GM12878 (cell line): ENCODE data around the gene KCNQ1. TPM values are rescaled to one million over a fixed set of nuclear protein-coding genes. Genes with fewer than 3 reads are reported as not detected.

ENCODE experiments used
- ATAC-seq: fragments of 200-7000 bp; cut with Tn5 transposase; 3 replicates; pipeline ENCODE4 v1.9.1; 2020; ENCODE audit warnings: mild to moderate bottlenecking, moderate library complexity
- BruUV-seq: library from RNA; stranded (reverse); fragments of 400-500 nt; replicated peaks from 2 replicates; lab custom pipeline; 2021; lab: Mats Ljungman, UMichigan
- CTCF ChIA-PET: fragments of 300-600 bp; sonication (Branson Sonifier 250); formaldehyde crosslinking; extraction: SDS; loops from one replicate; lab custom pipeline; 2021; ENCODE audit warnings: inconsistent platforms; lab: Yijun Ruan, JAX
- POLR2A ChIA-PET: fragments of 350-600 bp; formaldehyde crosslinking; extraction: SDS; loops from one replicate; lab custom pipeline; 2021; ENCODE audit warnings: inconsistent platforms; lab: Charles Lee
- RAD21 ChIA-PET: fragments of 300-600 bp; sonication (Branson Sonifier 250); formaldehyde crosslinking; loops from one replicate; lab custom pipeline; 2023; ENCODE audit warnings: antibody characterized with exemption; ENCODE audit not compliant: unreplicated experiment; lab: Charles Lee
- SMC1A ChIA-PET: fragments of 300-600 bp; sonication (Branson Sonifier 250); formaldehyde crosslinking; loops from one replicate; lab custom pipeline; 2023; ENCODE audit not compliant: unreplicated experiment, uncharacterized antibody; lab: Charles Lee
- DNase-seq: peaks from one replicate; pipeline ENCODE4 v3.0.0-alpha.2; 2011; ENCODE audit warnings: low read depth, low spot score
- FAIRE-seq: peaks from 3 replicates; lab custom pipeline; 2011; peaks lifted over from hg19 to GRCh38; lab: Jason Lieb, UNC
- H2AFZ ChIP-seq: 2 replicates; pipeline ENCODE4 v1.6.0; 2011; ENCODE audit warnings: low read depth, low read length, control low read depth; ENCODE audit not compliant: control insufficient read depth
- H3K27ac ChIP-seq: 2 replicates; pipeline ENCODE4 v1.5.1; 2011; ENCODE audit warnings: control low read depth; ENCODE audit not compliant: control insufficient read depth, insufficient read depth
- H3K27me3 ChIP-seq, 2 experiments: replicated peaks in 1 of 2; 2 replicates each; pipeline versions ENCODE4 v1.6.0 to v1.6.1; 2011; ENCODE audit warnings: low read length in 1 of 2; ENCODE audit not compliant: control insufficient read depth in 2 of 2, insufficient read depth in 2 of 2
- H3K36me3 ChIP-seq, 2 experiments: 2 replicates each; pipeline ENCODE4 v1.5.1; 2011; ENCODE audit warnings: low read length in 1 of 2; ENCODE audit not compliant: control insufficient read depth in 2 of 2, insufficient read depth in 2 of 2
- H3K4me1 ChIP-seq: 2 replicates; pipeline ENCODE4 v1.6.1; 2011; ENCODE audit warnings: mild to moderate bottlenecking, low read length, moderate library complexity, mixed read lengths; ENCODE audit not compliant: control insufficient read depth, insufficient read depth
- H3K4me2 ChIP-seq: 2 replicates; pipeline ENCODE4 v1.6.0; 2011; ENCODE audit warnings: control low read depth; ENCODE audit not compliant: control insufficient read depth, insufficient read depth
- H3K4me3 ChIP-seq: fragments of 200-600 bp; sonication (generic); 2 replicates; pipeline ENCODE4 v1.5.1; 2016
- H3K79me2 ChIP-seq: 2 replicates; pipeline ENCODE4 v1.6.0; 2011; ENCODE audit warnings: low read length; ENCODE audit not compliant: control insufficient read depth, insufficient read depth
- H3K9ac ChIP-seq: 2 replicates; pipeline ENCODE4 v1.8.0; 2011; ENCODE audit warnings: low read length, control low read depth, mixed read lengths; ENCODE audit not compliant: control insufficient read depth, insufficient read depth
- H3K9me3 ChIP-seq: replicated peaks from 3 replicates; pipeline ENCODE4 v1.5.1; 2011; ENCODE audit warnings: mild to moderate bottlenecking, low read length; ENCODE audit not compliant: control insufficient read depth, insufficient read depth
- H4K20me1 ChIP-seq: 2 replicates; pipeline ENCODE4 v1.6.0; 2011; ENCODE audit not compliant: control insufficient read depth, insufficient read depth
- ASH2L ChIP-seq: fragments of 300-600, 200-600 bp; sonication (generic); IDR thresholded peaks from 2 replicates; pipeline ENCODE4 v1.6.1; 2017; ENCODE audit warnings: low read depth, mild to moderate bottlenecking, borderline replicate concordance
- EGR1 ChIP-seq, 2 experiments: IDR thresholded peaks; 1 replicate in 1 of 2; 2 replicates in 1 of 2; pipeline ENCODE4 v1.6.1; 2011 to 2012; ENCODE audit warnings: low read depth in 2 of 2, low read length in 2 of 2, borderline replicate concordance in 1 of 2, mild to moderate bottlenecking in 1 of 2, moderate library complexity in 1 of 2
- GABPA ChIP-seq: IDR thresholded peaks from 2 replicates; pipeline ENCODE4 v1.6.1; 2014; ENCODE audit warnings: antibody characterized with exemption, low read depth, mild to moderate bottlenecking, inconsistent platforms
- LARP7 ChIP-seq: fragments of 450-650 bp; IDR thresholded peaks from 2 replicates; pipeline ENCODE4 v1.6.1; 2017; ENCODE audit warnings: mild to moderate bottlenecking
- PAX5 ChIP-seq: IDR thresholded peaks from 2 replicates; pipeline ENCODE4 v1.6.1; 2011; ENCODE audit warnings: low read depth, low read length, borderline replicate concordance
- POLR2AphosphoS2 ChIP-seq: IDR thresholded peaks from 2 replicates; pipeline ENCODE4 v1.6.1; 2011; ENCODE audit warnings: low read depth, mild to moderate bottlenecking, low read length, improper control_type of control experiment, moderate library complexity
- SUPT20H ChIP-seq: IDR thresholded peaks from 2 replicates; pipeline ENCODE4 v1.6.1; 2011; ENCODE audit warnings: low read depth, mild to moderate bottlenecking, low read length, moderate library complexity, borderline replicate concordance; ENCODE audit not compliant: control insufficient read depth
- WRNIP1 ChIP-seq: IDR thresholded peaks from 2 replicates; pipeline ENCODE4 v1.6.1; 2011; ENCODE audit warnings: low read depth, low read length, improper control_type of control experiment, borderline replicate concordance
- YBX1 ChIP-seq: fragments of 450-650 bp; IDR thresholded peaks from 2 replicates; pipeline ENCODE4 v1.6.1; 2016; ENCODE audit warnings: antibody characterized with exemption
- ZZZ3 ChIP-seq: IDR thresholded peaks from 2 replicates; pipeline ENCODE4 v1.6.1; 2011; ENCODE audit warnings: low read depth; ENCODE audit not compliant: control insufficient read depth, insufficient read length
- WGBS: methylation state at CpG from one replicate; pipeline ENCODE4 v1.1.6; 2016; ENCODE audit warnings: low lambda C conversion rate; ENCODE audit not compliant: insufficient replicate concordance, insufficient coverage; ENCODE audit errors: missing lambda C conversion rate; 5-methylcytosine and 5-hydroxymethylcytosine counted together
- in situ Hi-C: fragments of 300-500 bp; cut with MboI; formaldehyde crosslinking; loops from 9 replicates; pipeline ENCODE4 v1.14.3; 2018; ENCODE audit warnings: mixed read lengths
- intact Hi-C: fragments of 100-400 bp; cut with micrococcal nuclease; formaldehyde crosslinking; loops from one replicate; pipeline ENCODE4 v1.14.2; 2022; ENCODE audit not compliant: unreplicated experiment
- polyA plus RNA-seq, 11 experiments: library from polyadenylated mRNA; depleted of rRNA in 4 of 11; unstranded in 6 of 11; stranded (reverse) in 5 of 11; fragments of >200 nt; fragmentation: Nextera tagmentation in 4 of 11; fragmentation: Illumina TruSeq in 1 of 11; extraction: Ambion mirVana in 4 of 11; extraction: Trizol in 1 of 11; gene quantifications; 1 replicate in 1 of 11; 2 replicates in 10 of 11; pipeline versions ENCODE4 v1.2.1 to v1.2.3, GENCODE V29; 2011 to 2016; ENCODE audit warnings: inconsistent platforms in 2 of 11, missing spikeins in 2 of 11, low read depth in 1 of 11
- total RNA-seq, 4 experiments: library from RNA; depleted of rRNA in 3 of 4; stranded (reverse); fragments of >200 nt in 3 of 4; fragmentation: Illumina TruSeq in 1 of 4; extraction: Trizol in 1 of 4; gene quantifications; 2 replicates each; pipeline versions ENCODE4 v1.2.1 to v1.2.3, GENCODE V29; 2013 to 2021
- TF ChIP-seq, protein P1 (sequence below): IDR thresholded peaks from 2 replicates; pipeline ENCODE4 v1.6.1; 2012; ENCODE audit warnings: low read depth, low read length, improper control_type of control experiment

The KCNQ1 gene
- total and polyA plus RNA-seq, 10 of the 15 experiments (the other 5 are each of a cell fraction or from before 2014, with no cell fraction given) = 0.03 to 0.15 (median 0.12) TPM; not detected in 7

DNA sequence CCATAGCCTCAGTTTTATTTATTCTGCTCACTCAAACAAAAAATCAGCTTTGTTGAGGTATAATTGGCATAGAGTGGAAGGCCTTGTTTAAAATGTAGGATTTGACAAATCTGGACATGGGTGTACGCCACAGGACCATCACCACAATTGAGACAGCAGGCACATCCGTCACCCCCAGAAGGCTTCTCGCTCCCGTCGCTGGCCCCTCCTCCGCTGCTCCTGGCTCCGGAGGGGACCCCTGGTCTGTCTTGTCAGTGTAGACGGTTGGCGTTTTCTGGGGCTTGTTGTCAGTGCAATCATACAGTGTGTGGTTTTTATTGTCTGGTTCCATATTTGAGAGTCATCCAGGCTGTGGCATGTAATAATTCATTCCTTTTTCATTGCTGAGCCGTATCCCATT, 97.6 kb downstream of the KCNQ1 start:
- ChIA-PET CTCF (no interaction called here), POLR2A (no interaction called here), SMC1A (no interaction called here), RAD21 (no interaction called here)
- Histone ChIP-seq H3K36me3 (no peaks in the 10 kb centered on the region), H4K20me1 (no peaks in the 10 kb centered on the region), H3K4me1 (no peaks in the 10 kb centered on the region), H3K27ac (no peak overlapping the region), H2AFZ (no peak overlapping the region), H3K4me3 (no peak overlapping the region), H3K79me2 (no peaks in the 10 kb centered on the region), H3K27me3 (no peaks in the 10 kb centered on the region), H3K9ac (no peak overlapping the region), H3K9me3 (no peaks in the 10 kb centered on the region), H3K4me2 (no peak overlapping the region)
- intact Hi-C loops = no loop called here
- in situ Hi-C loops = no loop called here
- BruUV-seq = no TSS peak
- 64% methylated on average over 10 of the region's 10 CpGs for WGBS
- FAIRE-seq (no peak), DNase-seq (no peak), ATAC-seq (no peak)
- TF ChIP-seq WRNIP1 (no peak), YBX1 (no peak), EGR1 (IDR thresholded peaks at IDR 0.05; ENCODE audit: borderline replicate concordance in 1 of 2, low read depth in 2 of 2, low read length in 2 of 2) (no peak), SUPT20H (no peak), ASH2L (no peak), ZZZ3 (no peak), POLR2AphosphoS2 (no peak), LARP7 (no peak), GABPA (no peak), PAX5 (no peak)
- TF ChIP-seq, protein P1, sequence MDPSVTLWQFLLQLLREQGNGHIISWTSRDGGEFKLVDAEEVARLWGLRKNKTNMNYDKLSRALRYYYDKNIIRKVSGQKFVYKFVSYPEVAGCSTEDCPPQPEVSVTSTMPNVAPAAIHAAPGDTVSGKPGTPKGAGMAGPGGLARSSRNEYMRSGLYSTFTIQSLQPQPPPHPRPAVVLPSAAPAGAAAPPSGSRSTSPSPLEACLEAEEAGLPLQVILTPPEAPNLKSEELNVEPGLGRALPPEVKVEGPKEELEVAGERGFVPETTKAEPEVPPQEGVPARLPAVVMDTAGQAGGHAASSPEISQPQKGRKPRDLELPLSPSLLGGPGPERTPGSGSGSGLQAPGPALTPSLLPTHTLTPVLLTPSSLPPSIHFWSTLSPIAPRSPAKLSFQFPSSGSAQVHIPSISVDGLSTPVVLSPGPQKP = no peak
